ENCODE results near the gene FMNL3. TPM values are rescaled to one million over a fixed set of nuclear protein-coding genes. Genes with fewer than 3 reads are reported as not detected.

Gene FMNL3
- total and polyA plus RNA-seq, 2 of the 8 experiments (the other 6 are each of a cell fraction or from before 2014, with no cell fraction given), result 8.6 to 29.0 TPM

DNA sequence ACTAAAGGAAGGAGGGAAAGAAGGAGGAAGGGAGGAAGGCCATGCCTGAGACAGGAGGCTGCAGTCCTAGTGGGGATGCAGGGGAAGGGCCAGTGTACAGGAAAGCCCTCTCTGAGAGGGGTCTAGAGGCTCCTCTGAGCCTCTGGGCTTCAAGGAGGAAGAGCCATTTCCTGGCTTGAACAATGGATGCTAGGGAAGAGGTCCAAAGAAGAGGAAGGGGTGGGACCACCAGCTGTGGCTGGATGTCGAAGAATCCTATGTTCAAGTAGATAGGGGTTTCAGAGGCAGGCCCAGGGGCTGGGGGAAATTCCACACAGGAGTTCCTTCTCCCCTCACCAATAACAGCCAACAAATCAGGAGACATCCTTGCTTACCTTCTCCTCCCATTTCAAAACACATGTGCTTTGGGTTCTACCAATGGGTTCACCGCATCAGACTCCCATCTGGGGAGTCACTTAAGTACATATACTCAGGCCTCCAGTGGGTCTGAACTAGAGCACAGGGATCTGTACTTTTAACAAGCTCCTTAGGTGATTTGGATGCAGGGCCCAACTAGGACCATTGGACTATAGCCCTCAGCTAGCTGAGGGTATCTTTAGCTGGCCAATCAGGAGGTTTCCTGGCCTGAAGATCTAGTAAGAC, 51.5 kb downstream of the FMNL3 start (continued):
- TF ChIP-seq, protein P1, sequence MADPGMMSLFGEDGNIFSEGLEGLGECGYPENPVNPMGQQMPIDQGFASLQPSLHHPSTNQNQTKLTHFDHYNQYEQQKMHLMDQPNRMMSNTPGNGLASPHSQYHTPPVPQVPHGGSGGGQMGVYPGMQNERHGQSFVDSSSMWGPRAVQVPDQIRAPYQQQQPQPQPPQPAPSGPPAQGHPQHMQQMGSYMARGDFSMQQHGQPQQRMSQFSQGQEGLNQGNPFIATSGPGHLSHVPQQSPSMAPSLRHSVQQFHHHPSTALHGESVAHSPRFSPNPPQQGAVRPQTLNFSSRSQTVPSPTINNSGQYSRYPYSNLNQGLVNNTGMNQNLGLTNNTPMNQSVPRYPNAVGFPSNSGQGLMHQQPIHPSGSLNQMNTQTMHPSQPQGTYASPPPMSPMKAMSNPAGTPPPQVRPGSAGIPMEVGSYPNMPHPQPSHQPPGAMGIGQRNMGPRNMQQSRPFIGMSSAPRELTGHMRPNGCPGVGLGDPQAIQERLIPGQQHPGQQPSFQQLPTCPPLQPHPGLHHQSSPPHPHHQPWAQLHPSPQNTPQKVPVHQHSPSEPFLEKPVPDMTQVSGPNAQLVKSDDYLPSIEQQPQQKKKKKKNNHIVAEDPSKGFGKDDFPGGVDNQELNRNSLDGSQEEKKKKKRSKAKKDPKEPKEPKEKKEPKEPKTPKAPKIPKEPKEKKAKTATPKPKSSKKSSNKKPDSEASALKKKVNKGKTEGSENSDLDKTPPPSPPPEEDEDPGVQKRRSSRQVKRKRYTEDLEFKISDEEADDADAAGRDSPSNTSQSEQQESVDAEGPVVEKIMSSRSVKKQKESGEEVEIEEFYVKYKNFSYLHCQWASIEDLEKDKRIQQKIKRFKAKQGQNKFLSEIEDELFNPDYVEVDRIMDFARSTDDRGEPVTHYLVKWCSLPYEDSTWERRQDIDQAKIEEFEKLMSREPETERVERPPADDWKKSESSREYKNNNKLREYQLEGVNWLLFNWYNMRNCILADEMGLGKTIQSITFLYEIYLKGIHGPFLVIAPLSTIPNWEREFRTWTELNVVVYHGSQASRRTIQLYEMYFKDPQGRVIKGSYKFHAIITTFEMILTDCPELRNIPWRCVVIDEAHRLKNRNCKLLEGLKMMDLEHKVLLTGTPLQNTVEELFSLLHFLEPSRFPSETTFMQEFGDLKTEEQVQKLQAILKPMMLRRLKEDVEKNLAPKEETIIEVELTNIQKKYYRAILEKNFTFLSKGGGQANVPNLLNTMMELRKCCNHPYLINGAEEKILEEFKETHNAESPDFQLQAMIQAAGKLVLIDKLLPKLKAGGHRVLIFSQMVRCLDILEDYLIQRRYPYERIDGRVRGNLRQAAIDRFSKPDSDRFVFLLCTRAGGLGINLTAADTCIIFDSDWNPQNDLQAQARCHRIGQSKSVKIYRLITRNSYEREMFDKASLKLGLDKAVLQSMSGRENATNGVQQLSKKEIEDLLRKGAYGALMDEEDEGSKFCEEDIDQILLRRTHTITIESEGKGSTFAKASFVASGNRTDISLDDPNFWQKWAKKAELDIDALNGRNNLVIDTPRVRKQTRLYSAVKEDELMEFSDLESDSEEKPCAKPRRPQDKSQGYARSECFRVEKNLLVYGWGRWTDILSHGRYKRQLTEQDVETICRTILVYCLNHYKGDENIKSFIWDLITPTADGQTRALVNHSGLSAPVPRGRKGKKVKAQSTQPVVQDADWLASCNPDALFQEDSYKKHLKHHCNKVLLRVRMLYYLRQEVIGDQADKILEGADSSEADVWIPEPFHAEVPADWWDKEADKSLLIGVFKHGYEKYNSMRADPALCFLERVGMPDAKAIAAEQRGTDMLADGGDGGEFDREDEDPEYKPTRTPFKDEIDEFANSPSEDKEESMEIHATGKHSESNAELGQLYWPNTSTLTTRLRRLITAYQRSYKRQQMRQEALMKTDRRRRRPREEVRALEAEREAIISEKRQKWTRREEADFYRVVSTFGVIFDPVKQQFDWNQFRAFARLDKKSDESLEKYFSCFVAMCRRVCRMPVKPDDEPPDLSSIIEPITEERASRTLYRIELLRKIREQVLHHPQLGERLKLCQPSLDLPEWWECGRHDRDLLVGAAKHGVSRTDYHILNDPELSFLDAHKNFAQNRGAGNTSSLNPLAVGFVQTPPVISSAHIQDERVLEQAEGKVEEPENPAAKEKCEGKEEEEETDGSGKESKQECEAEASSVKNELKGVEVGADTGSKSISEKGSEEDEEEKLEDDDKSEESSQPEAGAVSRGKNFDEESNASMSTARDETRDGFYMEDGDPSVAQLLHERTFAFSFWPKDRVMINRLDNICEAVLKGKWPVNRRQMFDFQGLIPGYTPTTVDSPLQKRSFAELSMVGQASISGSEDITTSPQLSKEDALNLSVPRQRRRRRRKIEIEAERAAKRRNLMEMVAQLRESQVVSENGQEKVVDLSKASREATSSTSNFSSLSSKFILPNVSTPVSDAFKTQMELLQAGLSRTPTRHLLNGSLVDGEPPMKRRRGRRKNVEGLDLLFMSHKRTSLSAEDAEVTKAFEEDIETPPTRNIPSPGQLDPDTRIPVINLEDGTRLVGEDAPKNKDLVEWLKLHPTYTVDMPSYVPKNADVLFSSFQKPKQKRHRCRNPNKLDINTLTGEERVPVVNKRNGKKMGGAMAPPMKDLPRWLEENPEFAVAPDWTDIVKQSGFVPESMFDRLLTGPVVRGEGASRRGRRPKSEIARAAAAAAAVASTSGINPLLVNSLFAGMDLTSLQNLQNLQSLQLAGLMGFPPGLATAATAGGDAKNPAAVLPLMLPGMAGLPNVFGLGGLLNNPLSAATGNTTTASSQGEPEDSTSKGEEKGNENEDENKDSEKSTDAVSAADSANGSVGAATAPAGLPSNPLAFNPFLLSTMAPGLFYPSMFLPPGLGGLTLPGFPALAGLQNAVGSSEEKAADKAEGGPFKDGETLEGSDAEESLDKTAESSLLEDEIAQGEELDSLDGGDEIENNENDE (IDR thresholded peaks at IDR 0.05; ENCODE audit: insufficient replicate concordance, low read length), result no peak
- TF ChIP-seq SIRT6 (IDR thresholded peaks at IDR 0.05; ENCODE audit: low read length) (no peak), JUN (IDR thresholded peaks at IDR 0.05; ENCODE audit: low read depth, low read length) (no peak), KDM1A (IDR thresholded peaks at IDR 0.05; ENCODE audit: borderline replicate concordance, low read length) (no peak), GTF2F1 (IDR thresholded peaks at IDR 0.05; ENCODE audit: borderline replicate concordance, low read depth, low read length) (no peak), CBX5 (IDR thresholded peaks at IDR 0.05; ENCODE audit: low read depth, low read length) (no peak), NRF1 (IDR thresholded peaks at IDR 0.05; ENCODE audit: low read depth, low read length) (no peak)

All from H1 (cell line).